Suprapubic skin (tissue), 4 donors: Measurements from ENCODE around the gene ASB16. TPM values are rescaled to one million over a fixed set of nuclear protein-coding genes. Genes with fewer than 3 reads are reported as not detected.
A peak's percentile ranks its signal among the peaks of the same experiment; 100 is the strongest.
"Not testable (repeated sequence)": the region's sequence is repeated elsewhere in the genome, so short reads cannot be mapped to it uniquely, and the experiment has no call there.

Source experiments
- DNase-seq, 2 donors: peaks; one replicate each; pipeline ENCODE4 v3.0.0-alpha.2; 2019; ENCODE audit warnings: low spot score in 2 of 2
- H3K27ac ChIP-seq: fragments of 200-600 bp; sonication (generic); one replicate; pipeline ENCODE4 v1.5.1; 2019
- H3K27me3 ChIP-seq: fragments of 200-600 bp; sonication (generic); one replicate; pipeline ENCODE4 v1.5.1; 2019
- H3K36me3 ChIP-seq: fragments of 200-600 bp; sonication (generic); one replicate; pipeline ENCODE4 v1.5.1; 2019
- H3K4me1 ChIP-seq: fragments of 200-600 bp; sonication (generic); one replicate; pipeline ENCODE4 v1.5.1; 2019
- H3K4me3 ChIP-seq: fragments of 200-600 bp; sonication (generic); one replicate; pipeline ENCODE4 v1.5.1; 2019; ENCODE audit warnings: mild to moderate bottlenecking
- H3K9me3 ChIP-seq: fragments of 200-600 bp; sonication (generic); one replicate; pipeline ENCODE4 v1.5.1; 2019
- CTCF ChIP-seq, 2 donors: fragments of 200-600 bp in 1 of 2; fragments of 450-650 bp in 1 of 2; sonication (generic) in 1 of 2; IDR thresholded peaks; one replicate each; pipeline ENCODE4 v1.5.1; 2016 to 2019; ENCODE audit warnings: antibody characterized with exemption in 2 of 2, mild to moderate bottlenecking in 1 of 2, moderate library complexity in 1 of 2
- EP300 ChIP-seq: sonication (generic); formaldehyde crosslinking; IDR thresholded peaks from one replicate; pipeline ENCODE4 v1.6.1; 2017; ENCODE audit warnings: antibody characterized with exemption
- POLR2A ChIP-seq, 2 donors: fragments of 450-650 bp; IDR thresholded peaks; one replicate each; pipeline ENCODE4 v1.6.1; 2017; ENCODE audit warnings: antibody characterized with exemption in 2 of 2, mild to moderate bottlenecking in 2 of 2, moderate library complexity in 2 of 2
- POLR2AphosphoS5 ChIP-seq, 3 donors: sonication (generic); formaldehyde crosslinking; IDR thresholded peaks; one replicate each; pipeline ENCODE4 v1.6.1; 2017; ENCODE audit warnings: antibody characterized with exemption in 3 of 3
- WGBS: methylation state at CpG from one replicate; pipeline ENCODE4 v1.1.5; 2018; 5-methylcytosine and 5-hydroxymethylcytosine counted together
- total RNA-seq, 4 donors: library from RNA; depleted of rRNA; stranded (reverse); fragments of >200 nt; gene quantifications; one replicate each; pipeline ENCODE4 v1.1.0, GENCODE V29; 2016

The ASB16 gene
- total RNA-seq, 4 donors from 2014 or later = not detected

- peaks cover 16% of the 10 kb centered on the region for H3K4me1 ChIP-seq
- no peaks in the 10 kb centered on the region for H3K9me3 ChIP-seq
- H3K4me3 ChIP-seq = no peak overlapping the region
- H3K27me3 ChIP-seq = no peaks in the 10 kb centered on the region
- TF ChIP-seq POLR2A (IDR thresholded peaks at IDR 0.05) (no peak), POLR2AphosphoS5 (IDR thresholded peaks at IDR 0.05) (no peak), EP300 (peak; percentile 73), CTCF (IDR thresholded peaks at IDR 0.05) (no peak)
- peaks cover 4% of the 10 kb centered on the region for H3K36me3 ChIP-seq
- no peak overlapping the region for H3K27ac ChIP-seq
- 91% methylated on average over 7 of the region's 7 CpGs for WGBS
- DNase-seq = no peak
Measured at GRCh38 chr17:44144966-44145739, 25.4 kb upstream of the ASB16 start.

GRCh38 chr17:44146375-44147346, 23.8 kb upstream of the ASB16 start:
- no peak overlapping the region for H3K27ac ChIP-seq
- H3K4me1 ChIP-seq = peaks cover 12% of the 10 kb centered on the region
- H3K27me3 ChIP-seq = no peaks in the 10 kb centered on the region
- H3K36me3 ChIP-seq = peaks cover 4% of the 10 kb centered on the region
- no peak for TF ChIP-seq POLR2AphosphoS5 (IDR thresholded peaks at IDR 0.05)
- no peak for TF ChIP-seq EP300
- TF ChIP-seq CTCF (IDR thresholded peaks at IDR 0.05) = no peak
- no peak for TF ChIP-seq POLR2A (IDR thresholded peaks at IDR 0.05)
- WGBS = 45% methylated on average over 2 of the region's 2 CpGs
- DNase-seq = no peak
- no peaks in the 10 kb centered on the region for H3K9me3 ChIP-seq
- no peak overlapping the region for H3K4me3 ChIP-seq

- TF ChIP-seq EP300 = no peak
- Histone ChIP-seq H3K9me3 (no peaks in the 10 kb centered on the region), H3K4me3 (no peak overlapping the region), H3K27me3 (no peaks in the 10 kb centered on the region), H3K27ac (no peak overlapping the region), H3K36me3 (peaks cover 4% of the 10 kb centered on the region), H3K4me1 (peaks cover 3% of the 10 kb centered on the region)
- 79% methylated on average over 2 of the region's 4 CpGs for WGBS
- no peak for DNase-seq
Measured at GRCh38 chr17:44147812-44148211, 22.7 kb upstream of the ASB16 start.

GRCh38 chr17:44149066-44149465, 21.4 kb upstream of the ASB16 start:
- H3K27me3 ChIP-seq, H3K4me3 ChIP-seq, DNase-seq, H3K27ac ChIP-seq, H3K9me3 ChIP-seq, H3K4me1 ChIP-seq, H3K36me3 ChIP-seq: not testable (repeated sequence)
- 87% methylated on average over 3 of the region's 3 CpGs for WGBS

GRCh38 chr17:44149750-44150329, 20.7 kb upstream of the ASB16 start:
- TF ChIP-seq CTCF (IDR thresholded peaks at IDR 0.05) = no peak
- no peak for TF ChIP-seq POLR2A (IDR thresholded peaks at IDR 0.05)
- no peak for TF ChIP-seq EP300
- TF ChIP-seq POLR2AphosphoS5 (IDR thresholded peaks at IDR 0.05) = no peak
- 97% methylated on average over 4 of the region's 4 CpGs for WGBS

GRCh38 chr17:44152875-44153274, 17.6 kb upstream of the ASB16 start:
- no peak overlapping the region for H3K4me3 ChIP-seq
- no peaks in the 10 kb centered on the region for H3K9me3 ChIP-seq
- no peaks in the 10 kb centered on the region for H3K27me3 ChIP-seq
- H3K36me3 ChIP-seq = no peaks in the 10 kb centered on the region
- H3K4me1 ChIP-seq = peaks cover 5% of the 10 kb centered on the region
- no peak for TF ChIP-seq EP300
- no peak for TF ChIP-seq POLR2AphosphoS5 (IDR thresholded peaks at IDR 0.05)
- TF ChIP-seq POLR2A (IDR thresholded peaks at IDR 0.05) = no peak
- TF ChIP-seq CTCF (IDR thresholded peaks at IDR 0.05) = no peak
- WGBS = 93% methylated on average over 4 of the region's 4 CpGs
- no peak overlapping the region for H3K27ac ChIP-seq
- no peak for DNase-seq

More at GRCh38 chr17:44149750-44150329, 20.7 kb upstream of the ASB16 start:
- H3K27ac ChIP-seq = no peak overlapping the region
- H3K27me3 ChIP-seq = no peaks in the 10 kb centered on the region
- no peak for DNase-seq
- no peak overlapping the region for H3K4me3 ChIP-seq
- H3K9me3 ChIP-seq = no peaks in the 10 kb centered on the region
- H3K36me3 ChIP-seq = peaks cover 4% of the 10 kb centered on the region
- H3K4me1 ChIP-seq = peaks cover 5% of the 10 kb centered on the region
